GM13976 (cell line): Measurements from ENCODE around the gene FKBP6.
A peak's percentile ranks its signal among the peaks of the same experiment; 100 is the strongest.
"Not testable (repeated sequence)": the region's sequence is repeated elsewhere in the genome, so short reads cannot be mapped to it uniquely, and the experiment has no call there.

Source experiments
- DNase-seq: peaks from one replicate; pipeline ENCODE4 v3.0.0; 2012; ENCODE audit warnings: low spot score
- CTCF ChIP-seq: IDR thresholded peaks from 2 replicates; pipeline ENCODE4 v1.5.1; 2012; ENCODE audit warnings: borderline replicate concordance, mild to moderate bottlenecking; ENCODE audit not compliant: insufficient read depth; ENCODE audit errors: extremely low read depth, missing control alignments, control extremely low read depth
- in situ Hi-C: fragments of 300-500 bp; cut with MboI; formaldehyde crosslinking; loops from one replicate; pipeline ENCODE4 v1.12.0; 2022; ENCODE audit warnings: low sequenced_read_pairs, mixed read lengths, inconsistent platforms; ENCODE audit not compliant: unreplicated experiment

The FKBP6 gene

GRCh38 chr7:73354196-73354595, 26.2 kb downstream of the FKBP6 start:
- DNase-seq, result peak; percentile 21
- no peak for TF ChIP-seq CTCF
- in situ Hi-C loops, result no loop called here

GRCh38 chr7:73354821-73355220, 26.9 kb downstream of the FKBP6 start:
- no peak for TF ChIP-seq CTCF
- in situ Hi-C loops, result no loop called here
- DNase-seq, result no peak

GRCh38 chr7:73356159-73356558, 28.2 kb downstream of the FKBP6 start:
- in situ Hi-C loops, result no loop called here
- TF ChIP-seq CTCF, result no peak
- no peak for DNase-seq

- peak; percentile 12 for DNase-seq
- no peak for TF ChIP-seq CTCF
- in situ Hi-C loops, result no loop called here
Observed at GRCh38 chr7:73358590-73359275, 30.8 kb downstream of the FKBP6 start.

- in situ Hi-C loops, result no loop called here
- no peak for TF ChIP-seq CTCF
Observed at GRCh38 chr7:73359306-73359705, 31.3 kb downstream of the FKBP6 start.

GRCh38 chr7:73359746-73360375, 31.9 kb downstream of the FKBP6 start:
- in situ Hi-C loops, result no loop called here
- DNase-seq, result no peak
- no peak for TF ChIP-seq CTCF

More at GRCh38 chr7:73359306-73359705, 31.3 kb downstream of the FKBP6 start:
- DNase-seq, result peak; percentile 15

GRCh38 chr7:73360590-73360989, 32.6 kb downstream of the FKBP6 start:
- in situ Hi-C loops, DNase-seq: not testable (repeated sequence)
